A673 (cell line): ENCODE measurements around the gene SLC25A53.

Experiments used
- EZH2 ChIP-seq: fragments of 200-600 bp; sonication (generic); IDR thresholded peaks from 2 replicates; pipeline ENCODE4 v1.6.1; 2017; ENCODE audit warnings: borderline replicate concordance, low read depth, mild to moderate bottlenecking, mixed read lengths, antibody characterized with exemption, low read length; ENCODE audit not compliant: poor library complexity, severe bottlenecking
- TF ChIP-seq, protein P1 (sequence below): fragments of 300-800, 200-600 bp; sonication (generic); conservative IDR thresholded peaks from 2 replicates; pipeline ENCODE4 v1.5.1; 2017; ENCODE audit warnings: low read depth, mild to moderate bottlenecking, antibody characterized with exemption, low read length, moderate library complexity, mixed read lengths

DNA sequence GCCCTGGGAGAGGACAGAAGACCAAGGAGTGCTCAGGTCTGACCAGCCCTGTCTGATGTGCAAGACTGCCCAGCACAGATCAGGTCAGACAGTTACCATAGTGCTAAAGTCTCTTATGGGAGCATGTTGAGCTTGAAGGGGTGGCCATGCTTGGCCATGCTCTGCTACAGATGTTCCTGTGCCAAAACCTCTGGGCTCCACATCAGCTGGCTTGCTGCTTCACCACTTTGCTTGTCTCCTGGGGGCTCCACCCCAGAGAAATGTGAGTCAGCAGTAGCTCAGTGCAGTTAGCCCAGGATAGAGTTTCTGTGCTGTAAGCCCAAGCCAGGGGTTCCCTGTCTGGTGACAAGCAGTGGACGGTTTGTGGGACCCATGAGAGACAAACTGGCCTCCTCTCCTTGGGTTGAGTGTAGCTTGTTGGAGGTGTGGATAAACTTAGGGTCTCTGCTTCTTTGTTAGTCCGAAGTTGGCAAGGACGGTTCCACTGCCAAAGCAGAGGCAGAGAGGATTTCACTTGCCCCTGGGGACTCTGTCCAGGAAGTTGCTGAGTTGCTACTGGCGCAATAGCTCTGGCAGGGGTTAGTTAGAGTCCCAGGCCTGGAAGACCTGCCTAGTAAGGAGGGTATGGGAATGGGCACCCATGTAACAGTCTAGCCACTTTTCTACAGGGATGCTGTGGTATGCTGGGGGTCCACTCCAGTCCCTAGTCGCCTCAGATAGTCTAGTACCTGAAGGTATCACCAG, 72.1 kb downstream of the SLC25A53 start:
- no peak for TF ChIP-seq EZH2
- TF ChIP-seq, protein P1, sequence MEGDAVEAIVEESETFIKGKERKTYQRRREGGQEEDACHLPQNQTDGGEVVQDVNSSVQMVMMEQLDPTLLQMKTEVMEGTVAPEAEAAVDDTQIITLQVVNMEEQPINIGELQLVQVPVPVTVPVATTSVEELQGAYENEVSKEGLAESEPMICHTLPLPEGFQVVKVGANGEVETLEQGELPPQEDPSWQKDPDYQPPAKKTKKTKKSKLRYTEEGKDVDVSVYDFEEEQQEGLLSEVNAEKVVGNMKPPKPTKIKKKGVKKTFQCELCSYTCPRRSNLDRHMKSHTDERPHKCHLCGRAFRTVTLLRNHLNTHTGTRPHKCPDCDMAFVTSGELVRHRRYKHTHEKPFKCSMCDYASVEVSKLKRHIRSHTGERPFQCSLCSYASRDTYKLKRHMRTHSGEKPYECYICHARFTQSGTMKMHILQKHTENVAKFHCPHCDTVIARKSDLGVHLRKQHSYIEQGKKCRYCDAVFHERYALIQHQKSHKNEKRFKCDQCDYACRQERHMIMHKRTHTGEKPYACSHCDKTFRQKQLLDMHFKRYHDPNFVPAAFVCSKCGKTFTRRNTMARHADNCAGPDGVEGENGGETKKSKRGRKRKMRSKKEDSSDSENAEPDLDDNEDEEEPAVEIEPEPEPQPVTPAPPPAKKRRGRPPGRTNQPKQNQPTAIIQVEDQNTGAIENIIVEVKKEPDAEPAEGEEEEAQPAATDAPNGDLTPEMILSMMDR, result no peak
